ENCODE measurements around the gene SORBS1.

The SORBS1 gene

GRCh38 chr10:95289003-95289920, 271.9 kb downstream of the SORBS1 start:
- DNase-seq (ENCODE audit: low read depth), result peak; percentile 83

GRCh38 chr10:95288303-95288702, 272.9 kb downstream of the SORBS1 start:
- DNase-seq (ENCODE audit: low read depth), result no peak

GRCh38 chr10:95287281-95287680, 273.9 kb downstream of the SORBS1 start:
- peak; percentile 59 for DNase-seq (ENCODE audit: low read depth)

- DNase-seq (ENCODE audit: low read depth), result peak; percentile 21
Observed at GRCh38 chr10:95286707-95287106, 274.5 kb downstream of the SORBS1 start.

- DNase-seq (ENCODE audit: low read depth), result no peak
Observed at GRCh38 chr10:95285556-95285955, 275.6 kb downstream of the SORBS1 start.

- DNase-seq (ENCODE audit: low read depth), result no peak
Observed at GRCh38 chr10:95284807-95285206, 276.4 kb downstream of the SORBS1 start.

- DNase-seq (ENCODE audit: low read depth), result peak; percentile 27
Observed at GRCh38 chr10:95282107-95282506, 279.1 kb downstream of the SORBS1 start.

GRCh38 chr10:95281206-95281605, 280.0 kb downstream of the SORBS1 start:
- no peak for DNase-seq (ENCODE audit: low read depth)

- no peak for DNase-seq (ENCODE audit: low read depth)
Observed at GRCh38 chr10:95280637-95281036, 280.5 kb downstream of the SORBS1 start.

GRCh38 chr10:95279042-95279820, 281.9 kb downstream of the SORBS1 start:
- DNase-seq (ENCODE audit: low read depth), result peak; percentile 77

- peak; percentile 69 for DNase-seq (ENCODE audit: low read depth)
Observed at GRCh38 chr10:95278061-95278988, 282.8 kb downstream of the SORBS1 start.

GRCh38 chr10:95277614-95278013, 283.6 kb downstream of the SORBS1 start:
- no peak for DNase-seq (ENCODE audit: low read depth)

GRCh38 chr10:95277201-95277570, 284.0 kb downstream of the SORBS1 start:
- no peak for DNase-seq (ENCODE audit: low read depth)

- peak; percentile 16 for DNase-seq (ENCODE audit: low read depth)
Observed at GRCh38 chr10:95276367-95277200, 284.6 kb downstream of the SORBS1 start.

GRCh38 chr10:95275726-95276366, 285.3 kb downstream of the SORBS1 start:
- DNase-seq (ENCODE audit: low read depth), result peak; percentile 72

- DNase-seq (ENCODE audit: low read depth), result peak; percentile 99
Observed at GRCh38 chr10:95273393-95274312, 287.5 kb downstream of the SORBS1 start.

- peak; percentile 29 for DNase-seq (ENCODE audit: low read depth)
Observed at GRCh38 chr10:95268438-95268837, 292.7 kb downstream of the SORBS1 start.

GRCh38 chr10:95267251-95267650, 293.9 kb downstream of the SORBS1 start:
- DNase-seq (ENCODE audit: low read depth), result no peak

GRCh38 chr10:95266674-95267095, 294.5 kb downstream of the SORBS1 start:
- DNase-seq (ENCODE audit: low read depth), result peak; percentile 92
